Lower leg skin (tissue), 3 donors: Measurements from ENCODE around the gene NOS3.

Experiments used
- CTCF ChIP-seq, 3 donors: fragments of 450-650 bp; IDR thresholded peaks; one replicate each; pipeline ENCODE4 v1.5.1; 2016; ENCODE audit warnings: antibody characterized with exemption in 3 of 3, mild to moderate bottlenecking in 3 of 3, moderate library complexity in 2 of 3
- POLR2A ChIP-seq, 2 donors: fragments of 450-650 bp; IDR thresholded peaks; one replicate each; pipeline ENCODE4 v1.6.1; 2016 to 2017; ENCODE audit warnings: antibody characterized with exemption in 2 of 2, mild to moderate bottlenecking in 1 of 2, moderate library complexity in 1 of 2

DNA sequence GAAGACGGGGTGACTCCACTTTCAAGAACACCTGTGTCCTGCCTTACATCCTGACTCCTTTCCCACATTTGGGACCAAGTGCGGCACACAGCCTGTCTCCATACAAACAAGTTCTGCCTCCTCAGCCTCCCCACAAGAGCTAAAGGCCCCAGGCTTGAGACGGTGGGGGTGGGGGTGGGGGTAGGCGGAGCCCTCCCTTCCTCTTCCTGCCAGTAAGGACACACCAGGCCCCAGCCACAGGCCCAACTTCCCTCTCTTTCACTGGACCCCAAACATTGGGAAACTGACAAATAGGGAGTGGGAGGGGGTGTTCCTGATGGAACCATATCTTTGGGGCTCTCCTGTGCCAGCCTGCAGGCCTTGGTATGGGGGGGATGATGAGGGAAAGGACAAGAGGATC, 62.3 kb downstream of the NOS3 start:
- TF ChIP-seq CTCF (IDR thresholded peaks at IDR 0.05) (no peak), POLR2A (IDR thresholded peaks at IDR 0.05) (no peak)
